PFSK-1 (cell line): Measurements from ENCODE around the gene PRKAA1.

Experiments
- FOXP2 ChIP-seq: optimal IDR thresholded peaks from 2 replicates; pipeline ENCODE3; 2011; ENCODE audit warnings: borderline replicate concordance, control low read depth, inconsistent platforms; ENCODE audit not compliant: insufficient read depth; ENCODE audit errors: extremely low read length, extremely low read depth
- POLR2AphosphoS5 ChIP-seq: IDR thresholded peaks from 2 replicates; pipeline ENCODE4 v1.6.1; 2012; ENCODE audit warnings: low read depth, mild to moderate bottlenecking, control low read depth, low read length, moderate library complexity
- SIN3A ChIP-seq: IDR thresholded peaks from 2 replicates; pipeline ENCODE4 v1.6.1; 2012; ENCODE audit warnings: mild to moderate bottlenecking, low read length, moderate library complexity, borderline replicate concordance; ENCODE audit not compliant: insufficient read depth
- TAF1 ChIP-seq: IDR thresholded peaks from 2 replicates; pipeline ENCODE4 v1.6.1; 2012; ENCODE audit warnings: low read length, control low read depth, borderline replicate concordance; ENCODE audit not compliant: insufficient read depth
- TF ChIP-seq, protein P1 (sequence below), 2 experiments: IDR thresholded peaks; 2 replicates each; pipeline versions ENCODE4 v1.6.1 to v1.8.0; 2011 to 2012; ENCODE audit warnings: low read depth in 2 of 2, low read length in 2 of 2, control low read depth in 1 of 2, inconsistent platforms in 1 of 2, mild to moderate bottlenecking in 1 of 2, moderate library complexity in 1 of 2; ENCODE audit not compliant: insufficient read depth in 1 of 2

DNA sequence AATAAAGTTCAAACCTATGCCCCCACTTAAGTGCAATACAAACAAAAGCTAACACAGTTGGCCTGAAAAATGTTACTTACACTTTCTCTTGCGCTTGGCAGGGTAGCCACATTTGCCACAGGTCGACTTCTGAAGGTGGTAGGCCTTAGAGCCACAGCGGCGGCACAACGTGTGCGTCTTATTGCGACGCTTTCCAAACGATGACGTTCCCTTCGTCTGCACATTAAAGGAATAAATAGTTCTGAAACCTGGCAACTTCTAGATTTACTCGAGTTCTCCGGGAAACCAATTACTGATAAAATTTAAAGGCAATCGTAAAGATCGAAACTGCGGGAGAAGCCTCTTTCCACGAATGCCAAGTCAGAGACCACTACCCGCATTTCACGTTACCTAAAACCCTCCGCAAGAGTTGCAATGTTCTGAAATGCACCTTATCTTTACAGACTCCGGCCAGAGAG lies 36.2 kb upstream of the PRKAA1 start:
- no peak for TF ChIP-seq POLR2AphosphoS5
- TF ChIP-seq TAF1: no peak
- TF ChIP-seq SIN3A: no peak
- TF ChIP-seq, protein P1, sequence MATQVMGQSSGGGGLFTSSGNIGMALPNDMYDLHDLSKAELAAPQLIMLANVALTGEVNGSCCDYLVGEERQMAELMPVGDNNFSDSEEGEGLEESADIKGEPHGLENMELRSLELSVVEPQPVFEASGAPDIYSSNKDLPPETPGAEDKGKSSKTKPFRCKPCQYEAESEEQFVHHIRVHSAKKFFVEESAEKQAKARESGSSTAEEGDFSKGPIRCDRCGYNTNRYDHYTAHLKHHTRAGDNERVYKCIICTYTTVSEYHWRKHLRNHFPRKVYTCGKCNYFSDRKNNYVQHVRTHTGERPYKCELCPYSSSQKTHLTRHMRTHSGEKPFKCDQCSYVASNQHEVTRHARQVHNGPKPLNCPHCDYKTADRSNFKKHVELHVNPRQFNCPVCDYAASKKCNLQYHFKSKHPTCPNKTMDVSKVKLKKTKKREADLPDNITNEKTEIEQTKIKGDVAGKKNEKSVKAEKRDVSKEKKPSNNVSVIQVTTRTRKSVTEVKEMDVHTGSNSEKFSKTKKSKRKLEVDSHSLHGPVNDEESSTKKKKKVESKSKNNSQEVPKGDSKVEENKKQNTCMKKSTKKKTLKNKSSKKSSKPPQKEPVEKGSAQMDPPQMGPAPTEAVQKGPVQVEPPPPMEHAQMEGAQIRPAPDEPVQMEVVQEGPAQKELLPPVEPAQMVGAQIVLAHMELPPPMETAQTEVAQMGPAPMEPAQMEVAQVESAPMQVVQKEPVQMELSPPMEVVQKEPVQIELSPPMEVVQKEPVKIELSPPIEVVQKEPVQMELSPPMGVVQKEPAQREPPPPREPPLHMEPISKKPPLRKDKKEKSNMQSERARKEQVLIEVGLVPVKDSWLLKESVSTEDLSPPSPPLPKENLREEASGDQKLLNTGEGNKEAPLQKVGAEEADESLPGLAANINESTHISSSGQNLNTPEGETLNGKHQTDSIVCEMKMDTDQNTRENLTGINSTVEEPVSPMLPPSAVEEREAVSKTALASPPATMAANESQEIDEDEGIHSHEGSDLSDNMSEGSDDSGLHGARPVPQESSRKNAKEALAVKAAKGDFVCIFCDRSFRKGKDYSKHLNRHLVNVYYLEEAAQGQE (IDR thresholded peaks at IDR 0.05; ENCODE audit: insufficient read depth in 1 of 2, low read depth in 2 of 2, low read length in 2 of 2): no peak
- no peak for TF ChIP-seq FOXP2
